Endothelial cell of umbilical vein (primary cell): ENCODE data around the gene PTGDR2. TPM values are rescaled to one million over a fixed set of nuclear protein-coding genes. Genes with fewer than 3 reads are reported as not detected.

Experiments
- BruUV-seq: library from RNA; stranded (reverse); fragments of 400-500 nt; replicated peaks from 2 replicates; lab custom pipeline; 2021; lab: Mats Ljungman, UMichigan
- CTCF ChIA-PET: fragments of 300-600, 350-600 bp; sonication (Branson Sonifier 250); formaldehyde crosslinking; loops from one replicate; lab custom pipeline; 2021; ENCODE audit warnings: antibody characterized with exemption, inconsistent platforms; lab: Charles Lee
- POLR2A ChIA-PET: fragments of 300-600, 350-600 bp; sonication (Branson Sonifier 250); formaldehyde crosslinking; loops from one replicate; lab custom pipeline; 2021; ENCODE audit warnings: antibody characterized with exemption, inconsistent platforms; lab: Charles Lee
- DNase-seq: peaks from one replicate; pipeline ENCODE4 v3.0.0-alpha.2; 2011; ENCODE audit warnings: low read depth, low spot score
- FAIRE-seq: peaks from 2 replicates; lab custom pipeline; 2011; peaks lifted over from hg19 to GRCh38; lab: Jason Lieb, UNC
- H2AFZ ChIP-seq: 2 replicates; pipeline ENCODE4 v1.6.0; 2012; ENCODE audit warnings: low read depth, low read length, control low read depth, inconsistent platforms
- H3K27ac ChIP-seq: 2 replicates; pipeline ENCODE4 v1.5.1; 2011; ENCODE audit warnings: low read depth, mild to moderate bottlenecking, control low read depth, low read length, moderate library complexity; ENCODE audit not compliant: insufficient read depth
- H3K27me3 ChIP-seq, 2 experiments: 2 replicates each; pipeline versions ENCODE4 v1.6.0 to v1.6.1; 2011; ENCODE audit warnings: low read length in 2 of 2, mixed read lengths in 1 of 2; ENCODE audit not compliant: control insufficient read depth in 2 of 2, insufficient read depth in 2 of 2
- H3K36me3 ChIP-seq, 2 experiments: 2 replicates in 1 of 2; 3 replicates in 1 of 2; pipeline ENCODE4 v1.5.1; 2011; ENCODE audit warnings: low read length in 2 of 2, mild to moderate bottlenecking in 1 of 2, moderate library complexity in 1 of 2; ENCODE audit not compliant: control insufficient read depth in 2 of 2, insufficient read depth in 2 of 2; ENCODE audit errors: extremely low read depth in 1 of 2
- H3K4me1 ChIP-seq: 3 replicates; pipeline ENCODE4 v1.5.1; 2011; ENCODE audit warnings: mild to moderate bottlenecking, low read length; ENCODE audit not compliant: control insufficient read depth, insufficient read depth; ENCODE audit errors: extremely low read depth
- H3K4me2 ChIP-seq: 2 replicates; pipeline ENCODE4 v1.6.1; 2011; ENCODE audit warnings: low read length, control low read depth, mixed read lengths; ENCODE audit not compliant: insufficient read depth
- H3K4me3 ChIP-seq, 3 experiments: fragments of 200-600 bp in 1 of 3; sonication (generic), shearing (Covaris generic) in 1 of 3; replicated peaks in 1 of 3; 2 replicates each; pipeline ENCODE4 v1.5.1; 2011 to 2016; ENCODE audit warnings: control low read depth in 3 of 3, low read length in 3 of 3, mild to moderate bottlenecking in 2 of 3, inconsistent platforms in 1 of 3, low read depth in 1 of 3, moderate library complexity in 1 of 3; ENCODE audit not compliant: insufficient read depth in 1 of 3
- H3K79me2 ChIP-seq: 2 replicates; pipeline ENCODE4 v1.6.0; 2012; ENCODE audit warnings: low read length, inconsistent platforms; ENCODE audit not compliant: control insufficient read depth, insufficient read depth
- H3K9ac ChIP-seq: replicated peaks from 2 replicates; pipeline ENCODE3; 2011; ENCODE audit warnings: low read length, control low read depth; ENCODE audit not compliant: insufficient read depth; ENCODE audit errors: extremely low read depth
- H3K9me1 ChIP-seq: replicated peaks from 3 replicates; pipeline ENCODE4 v1.6.0; 2011; ENCODE audit warnings: mild to moderate bottlenecking, low read length; ENCODE audit not compliant: control insufficient read depth, insufficient read depth; ENCODE audit errors: extremely low read depth
- H3K9me3 ChIP-seq: replicated peaks from 2 replicates; pipeline ENCODE4 v1.5.1; 2012; ENCODE audit warnings: low read length, inconsistent platforms; ENCODE audit not compliant: control insufficient read depth, insufficient read depth
- H4K20me1 ChIP-seq: replicated peaks from 2 replicates; pipeline ENCODE3; 2011; ENCODE audit warnings: mild to moderate bottlenecking, low read length; ENCODE audit not compliant: control insufficient read depth, insufficient read depth; ENCODE audit errors: extremely low read depth
- EZH2 ChIP-seq: IDR thresholded peaks from 2 replicates; pipeline ENCODE4 v1.6.1; 2012; ENCODE audit warnings: borderline replicate concordance, low read depth, mild to moderate bottlenecking, moderate library complexity, low read length, inconsistent platforms; ENCODE audit not compliant: severe bottlenecking
- FOS ChIP-seq: IDR thresholded peaks from 2 replicates; pipeline ENCODE4 v1.6.1; 2011; ENCODE audit warnings: mild to moderate bottlenecking, low read length, moderate library complexity, borderline replicate concordance; ENCODE audit not compliant: insufficient read depth
- GATA2 ChIP-seq: IDR thresholded peaks from 2 replicates; pipeline ENCODE4 v1.7.0; 2011; ENCODE audit warnings: low read depth, mild to moderate bottlenecking, moderate library complexity, mixed read lengths, low read length; ENCODE audit not compliant: insufficient read length, insufficient read depth
- JUN ChIP-seq: IDR thresholded peaks from 2 replicates; pipeline ENCODE4 v1.6.1; 2011; ENCODE audit warnings: borderline replicate concordance, low read depth; ENCODE audit not compliant: insufficient read length, insufficient read depth
- MYC ChIP-seq: IDR thresholded peaks from one replicate; pipeline ENCODE4 v1.6.1; 2011; ENCODE audit warnings: mild to moderate bottlenecking, low read depth, low read length
- POLR2A ChIP-seq: IDR thresholded peaks from 2 replicates; pipeline ENCODE4 v1.6.1; 2012; ENCODE audit warnings: low read depth, mild to moderate bottlenecking, control low read depth, low read length
- POLR2AphosphoS5 ChIP-seq: IDR thresholded peaks from 2 replicates; pipeline ENCODE4 v1.6.1; 2012; ENCODE audit warnings: low read depth, mild to moderate bottlenecking, control low read depth, low read length, moderate library complexity; ENCODE audit not compliant: insufficient read depth
- dilution Hi-C: fragments of 300-500 bp; cut with MboI; formaldehyde crosslinking; loops from one replicate; pipeline ENCODE4 v1.15.0; 2019; ENCODE audit warnings: low sequenced_read_pairs; ENCODE audit not compliant: extremely low pct_ligation_motif_present
- intact Hi-C: fragments of 100-400 bp; cut with micrococcal nuclease; formaldehyde crosslinking; loops from one replicate; pipeline ENCODE4 v1.10.0; 2022
- polyA plus RNA-seq, 4 experiments: library from polyadenylated mRNA; depleted of rRNA in 3 of 4; stranded (reverse) in 3 of 4; unstranded in 1 of 4; fragments of >200 nt; gene quantifications; 2 replicates each; pipeline versions ENCODE4 v1.2.1 to v1.2.3, GENCODE V29; 2011 to 2012; ENCODE audit warnings: missing spikeins in 1 of 4
- total RNA-seq: library from RNA; stranded (reverse); gene quantifications from 2 replicates; pipeline ENCODE4 v1.2.3, GENCODE V29; 2021
- TF ChIP-seq, protein P1 (sequence below): IDR thresholded peaks from 2 replicates; pipeline ENCODE4 v1.6.1; 2011; ENCODE audit not compliant: insufficient read depth, insufficient read length
- TF ChIP-seq, protein P2 (sequence below), 2 donors: IDR thresholded peaks; 1 replicate in 1 of 2; 2 replicates in 1 of 2; pipeline ENCODE4 v1.5.1; 2011; ENCODE audit warnings: low read length in 2 of 2, mild to moderate bottlenecking in 2 of 2, moderate library complexity in 2 of 2, control low read depth in 1 of 2, inconsistent platforms in 1 of 2, low read depth in 1 of 2; ENCODE audit not compliant: insufficient read depth in 1 of 2; ENCODE audit errors: extremely low read depth in 1 of 2

Gene PTGDR2
- total and polyA plus RNA-seq, 2 donors (not counting 3 experiments of a cell fraction or from before 2014, with no cell fraction given): 0.15 TPM; not detected in 1

DNA sequence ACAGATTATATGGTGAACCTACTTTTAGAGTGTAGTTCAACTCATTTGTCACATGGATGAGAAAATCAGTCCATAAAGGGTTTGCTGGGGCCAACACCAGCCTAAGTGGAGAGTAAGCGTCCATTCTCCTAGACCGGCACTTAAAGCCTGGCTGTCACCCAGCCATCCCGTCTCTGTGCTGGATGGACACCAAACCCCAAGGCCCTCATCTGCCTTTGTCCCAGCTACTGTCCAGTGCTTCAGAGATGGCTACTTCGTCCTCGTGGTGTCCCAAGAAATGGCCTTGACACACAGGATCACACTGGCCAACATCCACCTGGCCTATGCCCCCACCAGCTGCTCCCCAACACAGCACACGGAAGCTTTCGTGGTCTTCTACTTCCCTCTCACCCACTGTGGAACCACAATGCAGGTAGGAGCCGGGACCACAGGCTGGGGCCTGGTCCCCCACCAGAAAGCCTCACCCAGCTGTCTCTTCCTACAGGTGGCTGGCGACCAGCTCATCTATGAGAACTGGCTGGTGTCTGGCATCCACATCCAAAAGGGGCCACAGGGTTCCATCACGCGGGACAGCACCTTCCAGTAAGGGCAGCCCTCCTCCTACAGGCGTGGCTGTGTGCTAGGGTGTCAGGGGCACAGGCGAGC lies 15.1 kb upstream of the PTGDR2 start:
- ChIA-PET CTCF (interaction anchor here (1.2 to 3.3 kb wide), 5 partner anchors 10 to 95 kb away, joined by 4 to 12 read pairs (median 9); no protein-coding TSS in a partner anchor), POLR2A (interaction anchor here (0.5 kb wide), 1 partner anchor 9 kb away, joined by 3 read pairs; no protein-coding TSS in a partner anchor)
- H3K4me2 ChIP-seq: no peak overlapping the region

More for the DNA sequence above, 15.1 kb upstream of the PTGDR2 start:
- Histone ChIP-seq H3K4me3 (no peak overlapping the region), H4K20me1 (no peaks in the 10 kb centered on the region), H3K27me3 (no peaks in the 10 kb centered on the region), H3K79me2 (no peaks in the 10 kb centered on the region), H3K36me3 (no peaks in the 10 kb centered on the region), H3K9me1 (no peaks in the 10 kb centered on the region), H3K9ac (no peak overlapping the region), H2AFZ (no peak overlapping the region), H3K4me1 (no peaks in the 10 kb centered on the region), H3K9me3 (no peaks in the 10 kb centered on the region), H3K27ac (no peak overlapping the region)
- FAIRE-seq (no peak), DNase-seq (no peak)
- dilution Hi-C loops: no loop called here
- intact Hi-C loops: no loop called here
- no TSS peak for BruUV-seq
- TF ChIP-seq MYC (no peak), GATA2 (no peak), EZH2 (no peak), FOS (no peak), POLR2AphosphoS5 (no peak), JUN (no peak), POLR2A (no peak)
- TF ChIP-seq, protein P1, sequence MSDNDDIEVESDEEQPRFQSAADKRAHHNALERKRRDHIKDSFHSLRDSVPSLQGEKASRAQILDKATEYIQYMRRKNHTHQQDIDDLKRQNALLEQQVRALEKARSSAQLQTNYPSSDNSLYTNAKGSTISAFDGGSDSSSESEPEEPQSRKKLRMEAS: no peak
- TF ChIP-seq, protein P2, sequence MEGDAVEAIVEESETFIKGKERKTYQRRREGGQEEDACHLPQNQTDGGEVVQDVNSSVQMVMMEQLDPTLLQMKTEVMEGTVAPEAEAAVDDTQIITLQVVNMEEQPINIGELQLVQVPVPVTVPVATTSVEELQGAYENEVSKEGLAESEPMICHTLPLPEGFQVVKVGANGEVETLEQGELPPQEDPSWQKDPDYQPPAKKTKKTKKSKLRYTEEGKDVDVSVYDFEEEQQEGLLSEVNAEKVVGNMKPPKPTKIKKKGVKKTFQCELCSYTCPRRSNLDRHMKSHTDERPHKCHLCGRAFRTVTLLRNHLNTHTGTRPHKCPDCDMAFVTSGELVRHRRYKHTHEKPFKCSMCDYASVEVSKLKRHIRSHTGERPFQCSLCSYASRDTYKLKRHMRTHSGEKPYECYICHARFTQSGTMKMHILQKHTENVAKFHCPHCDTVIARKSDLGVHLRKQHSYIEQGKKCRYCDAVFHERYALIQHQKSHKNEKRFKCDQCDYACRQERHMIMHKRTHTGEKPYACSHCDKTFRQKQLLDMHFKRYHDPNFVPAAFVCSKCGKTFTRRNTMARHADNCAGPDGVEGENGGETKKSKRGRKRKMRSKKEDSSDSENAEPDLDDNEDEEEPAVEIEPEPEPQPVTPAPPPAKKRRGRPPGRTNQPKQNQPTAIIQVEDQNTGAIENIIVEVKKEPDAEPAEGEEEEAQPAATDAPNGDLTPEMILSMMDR (IDR thresholded peaks at IDR 0.05; ENCODE audit: extremely low read depth in 1 of 2, insufficient read depth in 1 of 2, low read depth in 1 of 2, low read length in 2 of 2): no peak
